NCI-H774 (cell line): Measurements from ENCODE around the gene PKN2.
A peak's percentile ranks its signal among the peaks of the same experiment; 100 is the strongest.
"Not testable (repeated sequence)": the region's sequence is repeated elsewhere in the genome, so short reads cannot be mapped to it uniquely, and the experiment has no call there.

ENCODE experiments used
- DNase-seq: peaks from one replicate; lab custom pipeline; 2025; lab: John Stamatoyannopoulos, UW

PKN2 gene

DNA sequence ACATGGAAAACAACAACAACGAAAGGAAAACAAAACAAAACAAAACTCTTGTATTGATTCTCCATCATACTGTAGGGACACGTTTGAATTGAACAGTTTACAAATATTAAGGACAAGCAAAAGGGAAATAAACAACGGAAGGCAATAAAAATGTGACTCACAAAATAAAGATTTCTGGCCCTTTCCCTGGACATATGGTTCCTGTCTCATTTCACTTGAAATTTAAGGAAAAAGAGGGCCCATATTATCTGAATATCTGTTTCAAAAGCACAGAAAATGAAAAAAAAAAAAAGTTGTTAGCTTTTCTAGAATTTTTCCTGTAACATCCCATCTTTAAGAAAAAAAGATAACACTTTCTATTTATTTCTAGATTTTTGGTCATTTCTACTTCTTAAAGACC lies 3.6 kb upstream of the PKN2 start:
- no peak for DNase-seq

DNA sequence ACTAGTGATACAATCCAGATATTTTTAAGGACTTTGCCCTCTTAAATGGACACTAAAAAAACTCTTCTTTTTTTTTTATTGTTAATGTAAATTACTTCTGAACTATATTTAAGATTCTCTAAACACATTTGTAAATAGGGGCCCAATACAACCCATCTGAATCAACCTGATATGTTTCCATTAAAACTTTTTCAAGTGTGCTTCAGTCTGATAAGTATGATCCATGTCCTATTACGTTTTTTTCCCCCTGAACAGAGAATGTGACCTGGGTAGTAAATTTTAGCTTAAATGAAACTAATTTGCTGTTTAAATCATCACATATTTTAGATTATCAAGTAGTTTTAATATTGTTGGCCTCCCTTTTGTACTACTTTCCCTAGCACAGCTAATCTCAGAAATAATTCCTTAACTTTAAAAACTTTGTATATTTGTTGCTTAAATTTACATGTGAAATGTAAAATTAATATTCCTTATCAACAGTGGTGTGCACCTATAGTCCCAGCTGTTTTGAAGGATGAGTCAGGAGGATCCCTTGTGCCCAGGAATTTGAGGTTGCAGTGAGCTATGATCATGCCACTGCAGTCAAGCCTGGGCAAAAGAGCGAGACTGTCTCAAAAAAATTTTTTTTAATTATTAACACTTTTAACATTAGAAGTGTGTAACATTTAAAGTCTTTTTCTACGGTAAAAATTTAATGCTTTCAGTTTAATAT lies 3.0 kb upstream of the PKN2 start:
- no peak for DNase-seq

GRCh38 chr1:88684482-88685258 lies 597 bp downstream of the PKN2 start:
- peak; percentile 64 for DNase-seq

DNA sequence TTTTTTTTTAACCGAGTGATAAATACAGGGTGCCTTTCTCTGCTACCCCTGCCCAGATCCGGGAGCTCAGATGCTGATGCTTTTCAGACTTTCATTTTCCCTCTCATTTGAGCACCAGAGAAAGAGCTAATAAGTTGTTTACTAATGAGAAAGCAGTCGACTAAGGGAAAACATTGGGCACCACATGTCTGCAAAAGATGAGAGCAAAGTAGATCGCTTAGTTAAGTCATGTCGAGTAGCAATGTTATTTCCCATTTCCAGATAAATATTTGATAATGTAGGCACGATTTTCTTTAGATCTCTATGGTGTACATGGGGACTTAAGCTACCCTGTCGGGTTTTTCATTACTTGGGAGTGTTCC lies 1.2 kb downstream of the PKN2 start:
- no peak for DNase-seq

DNA sequence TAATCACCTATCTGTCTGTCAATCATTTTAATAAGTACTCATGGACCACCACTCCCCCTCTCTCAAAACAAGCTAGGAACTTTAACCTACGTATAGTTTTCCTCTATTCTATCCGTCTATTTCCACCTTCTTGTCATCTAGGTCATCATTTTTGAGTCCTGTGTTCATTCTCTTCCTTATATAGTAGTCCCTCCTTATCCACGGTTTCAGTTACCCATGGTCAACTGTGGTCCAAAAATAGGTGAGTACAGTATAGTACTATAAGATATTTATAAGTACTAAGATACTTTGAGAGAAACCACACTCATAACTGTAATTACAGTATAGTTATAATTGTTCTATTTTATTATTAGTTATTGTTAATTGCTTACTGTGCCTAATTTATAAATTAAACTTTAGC lies 7.5 kb downstream of the PKN2 start:
- DNase-seq: no peak

DNA sequence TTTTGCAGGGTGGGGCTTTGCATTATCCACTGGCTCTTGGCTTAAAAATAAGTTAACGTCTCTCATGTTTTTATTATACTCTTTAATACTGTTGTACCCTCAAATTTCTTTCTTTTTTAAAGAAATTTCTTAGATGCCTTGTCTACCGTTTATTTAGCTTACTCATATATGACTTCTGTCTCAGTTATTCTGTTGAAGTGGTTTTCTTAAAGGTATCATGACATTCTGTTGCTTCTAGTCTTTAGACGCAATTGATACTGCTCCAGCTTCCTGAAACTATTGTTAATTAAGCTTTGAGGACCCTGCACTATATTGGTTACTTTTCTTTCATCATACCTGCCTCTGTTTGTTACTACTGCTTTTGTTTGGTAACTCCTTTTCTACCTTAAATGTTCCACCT lies 11.7 kb downstream of the PKN2 start:
- DNase-seq: no peak

DNA sequence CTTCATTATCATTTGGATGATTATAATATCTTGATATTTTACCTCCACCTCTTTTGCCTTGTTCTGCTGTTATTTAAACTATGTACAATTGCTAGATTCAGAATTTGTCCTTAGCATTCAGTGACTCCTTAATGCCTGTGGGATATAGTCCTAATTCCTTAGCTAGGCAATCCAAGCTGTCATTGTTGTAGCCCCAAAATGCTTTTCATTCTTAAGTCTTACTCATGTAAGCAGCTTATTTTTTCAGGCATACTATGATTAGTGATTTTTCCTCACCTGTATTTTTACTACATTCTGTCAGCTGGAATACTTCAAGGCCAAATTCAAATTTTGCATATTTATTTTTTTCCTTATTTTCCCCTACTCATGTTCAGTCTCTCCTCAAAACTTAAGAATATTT lies 13.4 kb downstream of the PKN2 start:
- DNase-seq: no peak

GRCh38 chr1:88698140-88698539 lies 14.1 kb downstream of the PKN2 start:
- no peak for DNase-seq

- no peak for DNase-seq
Observed at GRCh38 chr1:88698764-88699163, 14.7 kb downstream of the PKN2 start.

DNA sequence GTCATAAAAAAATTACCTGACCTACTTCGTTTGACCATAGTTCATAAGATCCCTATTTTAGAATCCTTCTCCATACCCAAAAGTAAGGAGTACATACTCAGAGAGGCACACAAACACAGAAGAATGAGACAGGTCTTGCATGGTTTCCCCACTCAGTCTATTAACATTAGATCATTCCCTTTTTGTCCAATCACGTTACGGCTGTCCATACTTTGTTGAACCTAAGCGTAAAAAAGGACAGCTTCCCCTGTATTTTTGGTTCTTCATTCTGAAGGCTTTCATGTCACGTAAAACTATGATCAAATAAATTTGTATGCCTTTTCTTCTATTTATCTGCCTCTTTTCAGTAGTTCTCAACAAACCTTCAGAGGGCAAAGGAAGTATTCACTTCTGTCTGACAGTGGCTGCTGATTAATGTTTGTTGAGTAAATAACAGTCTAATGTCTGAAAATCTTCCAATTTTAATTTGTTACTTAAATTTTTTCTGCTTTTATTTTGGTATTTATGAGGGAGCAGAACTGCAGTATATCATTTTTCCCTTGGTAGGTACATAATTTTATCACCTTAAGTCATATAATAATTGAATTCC lies 16.4 kb downstream of the PKN2 start:
- DNase-seq: no peak

DNA sequence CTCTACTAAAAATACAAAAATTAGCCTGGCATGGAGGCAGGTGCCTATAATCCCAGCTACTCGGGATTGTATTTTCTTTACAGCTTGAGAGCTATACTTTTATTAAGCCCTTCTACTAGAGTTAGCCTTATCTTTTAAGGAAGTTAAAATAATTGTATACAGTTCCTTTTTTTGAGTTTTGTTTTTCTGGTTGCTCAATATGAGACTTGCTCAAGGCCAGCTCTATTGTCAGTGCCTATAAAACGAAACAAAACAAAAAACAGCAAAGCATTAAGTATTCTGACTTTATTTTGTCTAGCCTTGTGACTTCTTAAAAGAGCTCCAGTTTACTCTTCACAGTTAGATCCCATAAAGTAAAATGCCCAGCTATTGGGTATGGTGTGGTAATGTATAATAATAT lies 17.2 kb downstream of the PKN2 start:
- no peak for DNase-seq

DNA sequence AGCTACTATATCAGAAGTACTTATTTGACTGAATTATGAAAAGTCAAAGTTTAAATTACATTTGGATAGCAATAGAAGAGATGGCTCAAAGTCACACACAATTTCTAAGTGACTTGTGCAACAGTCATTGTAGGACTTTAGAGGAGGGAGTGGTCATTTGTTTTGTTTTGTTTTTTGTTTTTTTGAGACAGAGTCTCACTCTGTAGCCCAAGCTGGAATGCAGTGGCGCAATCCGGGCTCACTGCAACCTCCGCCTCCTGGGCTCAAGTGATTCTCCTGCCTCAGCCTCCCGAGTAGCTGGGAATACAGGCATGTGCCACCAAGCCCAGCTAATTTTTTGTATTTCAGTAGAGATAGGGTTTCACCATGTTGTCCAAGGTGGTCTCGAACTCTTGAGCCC lies 17.7 kb downstream of the PKN2 start:
- DNase-seq: not testable (repeated sequence)

DNA sequence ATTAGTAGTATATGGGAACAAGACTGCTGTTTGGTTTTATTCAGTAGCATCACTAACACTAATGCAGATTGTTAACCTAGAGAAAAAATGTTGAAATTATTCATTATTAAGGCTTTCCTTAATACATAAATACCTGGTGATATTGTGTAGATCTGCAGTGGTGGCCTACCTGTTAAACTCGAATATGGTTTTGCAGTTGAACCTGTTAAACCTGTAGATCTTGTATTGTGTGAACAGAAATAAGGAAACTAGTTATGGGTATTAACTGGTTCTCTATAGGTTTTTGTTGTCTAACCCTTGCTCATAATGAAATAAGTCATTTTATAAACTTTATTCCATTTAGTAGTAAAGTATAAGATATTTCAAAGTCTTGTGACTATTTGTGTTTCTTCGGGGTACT lies 23.9 kb downstream of the PKN2 start:
- no peak for DNase-seq

- not testable (repeated sequence) for DNase-seq
Observed at GRCh38 chr1:88712907-88713306, 28.8 kb downstream of the PKN2 start.

- not testable (repeated sequence) for DNase-seq
Observed at GRCh38 chr1:88716571-88716970, 32.5 kb downstream of the PKN2 start.

DNA sequence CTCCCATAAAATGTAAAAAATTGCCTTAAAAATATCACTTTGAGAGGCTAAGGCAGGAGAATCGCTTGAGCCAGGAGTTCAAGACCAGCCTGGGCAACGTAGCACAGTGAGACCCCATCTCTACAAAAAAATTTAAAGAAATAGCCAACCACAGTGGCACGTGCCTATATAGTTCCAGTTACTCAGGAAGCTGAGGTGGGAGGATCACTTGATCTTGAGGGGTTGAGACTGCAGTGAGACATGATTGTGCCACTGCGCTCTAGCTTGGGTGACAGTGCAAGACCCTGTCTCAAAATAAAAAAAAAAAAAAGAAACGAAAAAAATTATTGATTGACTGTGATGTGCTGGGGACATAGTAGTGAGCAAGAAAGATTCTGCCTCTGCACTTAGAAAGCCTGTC lies 38.4 kb downstream of the PKN2 start:
- no peak for DNase-seq

DNA sequence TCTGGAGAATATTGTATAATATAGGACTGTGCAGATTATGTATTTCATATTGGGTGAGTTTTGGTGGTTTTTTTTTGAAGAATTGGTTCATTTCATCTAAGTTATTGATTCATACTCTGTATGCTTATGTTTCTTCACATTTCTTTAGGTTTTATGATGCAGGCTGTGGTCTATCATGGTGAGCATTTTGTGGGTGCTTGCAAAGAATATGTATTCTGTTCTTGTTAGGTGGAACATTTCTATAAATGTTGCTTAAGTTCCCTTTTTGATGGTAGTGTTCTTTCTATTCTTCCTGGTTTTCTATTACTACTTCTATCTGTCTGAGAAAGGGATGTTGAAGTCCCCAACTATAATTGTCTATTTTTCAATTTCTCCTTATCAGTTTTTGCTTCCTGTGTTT lies 42.6 kb downstream of the PKN2 start:
- DNase-seq: no peak

- no peak for DNase-seq
Observed at GRCh38 chr1:88727205-88727604, 43.1 kb downstream of the PKN2 start.

DNA sequence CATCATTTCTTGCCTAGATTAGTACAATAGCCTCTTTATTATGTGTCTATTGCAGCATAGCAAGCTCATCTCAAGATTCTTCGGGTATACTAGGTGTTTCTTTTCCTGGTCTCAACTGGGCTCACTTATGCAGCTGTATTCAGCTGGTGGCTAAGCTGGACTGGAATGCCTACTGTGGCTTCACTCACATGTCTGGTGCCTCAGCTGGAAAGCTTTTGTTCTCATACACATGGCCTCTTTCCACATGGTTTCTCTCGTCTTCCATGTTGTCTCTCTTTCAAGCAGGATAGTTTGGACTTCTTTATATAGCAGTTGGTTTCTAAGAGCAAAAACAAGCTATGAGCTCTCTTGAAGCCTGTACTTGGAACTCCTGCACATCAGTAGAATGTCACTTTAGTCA lies 45.2 kb downstream of the PKN2 start:
- DNase-seq: no peak

DNA sequence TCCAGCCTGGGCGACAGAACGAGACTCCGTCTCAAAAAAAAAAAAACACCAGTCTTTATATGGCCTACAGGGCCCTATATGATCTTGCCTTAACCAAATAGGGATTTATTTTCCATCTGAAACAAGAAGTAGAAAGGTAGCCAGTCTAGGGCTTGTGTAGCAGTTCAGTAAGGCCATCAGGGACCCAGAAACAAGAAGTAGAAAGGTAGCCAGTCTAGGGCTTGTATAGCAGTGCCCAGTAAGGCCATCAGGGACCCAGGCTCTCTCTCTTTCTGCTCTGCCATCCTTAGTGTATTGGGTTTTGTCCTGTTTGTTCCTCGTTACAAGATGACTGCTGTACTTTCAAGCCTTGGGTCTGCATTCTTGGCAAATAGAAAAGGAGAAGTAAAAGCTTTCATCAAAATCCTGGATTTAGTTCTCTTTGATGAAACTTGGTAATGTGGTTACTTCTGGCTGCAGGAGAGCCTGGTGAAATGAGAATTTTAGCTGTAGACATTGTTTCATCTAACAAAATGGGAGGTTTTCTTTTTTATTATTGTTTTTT lies 46.1 kb downstream of the PKN2 start:
- DNase-seq: no peak

- DNase-seq: no peak
Observed at GRCh38 chr1:88730995-88731394, 46.9 kb downstream of the PKN2 start.

DNA sequence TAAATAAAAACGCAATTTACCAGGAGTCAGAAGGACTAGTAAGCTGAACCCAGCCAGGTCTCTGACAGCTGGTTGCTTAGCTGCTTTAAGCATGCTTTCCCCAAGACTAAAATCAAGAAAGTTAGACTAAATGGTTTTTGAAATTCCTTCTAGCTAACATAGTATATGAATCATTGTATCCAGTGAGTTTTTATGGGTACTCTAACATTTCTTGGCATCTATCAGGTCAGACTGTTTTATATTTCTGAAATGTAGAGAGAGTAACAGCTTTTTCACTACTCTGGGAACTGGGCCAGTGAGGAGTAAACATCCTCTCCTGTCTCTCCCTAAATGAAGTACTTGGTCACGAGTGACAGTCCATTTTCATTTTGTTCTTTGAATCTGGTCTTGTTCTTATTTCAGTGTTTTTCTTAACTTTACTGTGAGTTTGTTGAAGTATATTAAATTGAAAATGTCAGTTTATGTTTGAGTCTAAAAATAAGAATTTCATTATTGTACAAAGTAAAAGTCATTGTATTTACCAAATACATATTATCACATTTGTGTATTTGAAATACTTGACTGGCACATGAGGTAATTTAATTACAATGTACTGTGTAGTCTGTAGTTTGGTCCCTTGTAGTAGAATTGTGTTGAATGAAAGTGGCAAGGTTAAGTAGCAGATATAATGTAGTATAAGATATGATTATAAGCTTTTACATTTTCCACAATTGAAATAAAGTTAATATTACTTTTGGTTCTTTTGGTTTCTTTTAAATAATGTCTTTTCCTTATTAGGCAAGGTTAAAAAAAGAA lies 47.6 kb downstream of the PKN2 start:
- DNase-seq: peak; percentile 31
